NT2/D1 (cell line): ENCODE results near the gene CPLX1.
A peak's percentile ranks its signal among the peaks of the same experiment; 100 is the strongest.

ENCODE experiments used
- DNase-seq: peaks from one replicate; pipeline ENCODE4 v3.0.0-alpha.2; 2011; ENCODE audit warnings: low read depth, low spot score
- H3K27me3 ChIP-seq: 2 replicates; pipeline ENCODE4 v1.6.0; 2011; ENCODE audit warnings: mild to moderate bottlenecking; ENCODE audit not compliant: insufficient read length, insufficient read depth
- H3K36me3 ChIP-seq: 2 replicates; pipeline ENCODE4 v1.6.1; 2011; ENCODE audit warnings: mild to moderate bottlenecking, low read length, mixed read lengths; ENCODE audit not compliant: insufficient read depth, insufficient read length
- H3K4me1 ChIP-seq: 2 replicates; pipeline ENCODE4 v1.5.1; 2011; ENCODE audit not compliant: insufficient read depth, insufficient read length
- H3K4me3 ChIP-seq: 2 replicates; pipeline ENCODE4 v1.5.1; 2011; ENCODE audit warnings: low read depth; ENCODE audit not compliant: insufficient read length
- H3K9ac ChIP-seq: 2 replicates; pipeline ENCODE4 v1.6.0; 2011; ENCODE audit warnings: low read depth; ENCODE audit not compliant: insufficient read length
- H3K9me3 ChIP-seq: 2 replicates; pipeline ENCODE4 v1.5.1; 2011; ENCODE audit warnings: mild to moderate bottlenecking, low read length; ENCODE audit not compliant: insufficient read depth
- SUZ12 ChIP-seq: IDR thresholded peaks from 2 replicates; pipeline ENCODE4 v1.6.1; 2011; ENCODE audit not compliant: insufficient read length, insufficient read depth; ENCODE audit errors: extremely low read depth
- YY1 ChIP-seq: IDR thresholded peaks from 2 replicates; pipeline ENCODE4 v1.6.1; 2011; ENCODE audit not compliant: insufficient read length, insufficient read depth
- ZNF274 ChIP-seq: IDR thresholded peaks from 2 replicates; pipeline ENCODE4 v1.6.1; 2011; ENCODE audit warnings: mild to moderate bottlenecking, low read depth, low read length

Gene CPLX1

GRCh38 chr4:868421-868820 lies 42.5 kb upstream of the CPLX1 start:
- H3K36me3 ChIP-seq: peaks cover 100% of the 10 kb centered on the region
- H3K4me1 ChIP-seq: no peaks in the 10 kb centered on the region
- no peak overlapping the region for H3K4me3 ChIP-seq
- H3K9me3 ChIP-seq: no peaks in the 10 kb centered on the region
- H3K9ac ChIP-seq: no peak overlapping the region
- no peak for DNase-seq
- TF ChIP-seq YY1 (no peak), ZNF274 (no peak), SUZ12 (no peak)
- no peaks in the 10 kb centered on the region for H3K27me3 ChIP-seq

DNA sequence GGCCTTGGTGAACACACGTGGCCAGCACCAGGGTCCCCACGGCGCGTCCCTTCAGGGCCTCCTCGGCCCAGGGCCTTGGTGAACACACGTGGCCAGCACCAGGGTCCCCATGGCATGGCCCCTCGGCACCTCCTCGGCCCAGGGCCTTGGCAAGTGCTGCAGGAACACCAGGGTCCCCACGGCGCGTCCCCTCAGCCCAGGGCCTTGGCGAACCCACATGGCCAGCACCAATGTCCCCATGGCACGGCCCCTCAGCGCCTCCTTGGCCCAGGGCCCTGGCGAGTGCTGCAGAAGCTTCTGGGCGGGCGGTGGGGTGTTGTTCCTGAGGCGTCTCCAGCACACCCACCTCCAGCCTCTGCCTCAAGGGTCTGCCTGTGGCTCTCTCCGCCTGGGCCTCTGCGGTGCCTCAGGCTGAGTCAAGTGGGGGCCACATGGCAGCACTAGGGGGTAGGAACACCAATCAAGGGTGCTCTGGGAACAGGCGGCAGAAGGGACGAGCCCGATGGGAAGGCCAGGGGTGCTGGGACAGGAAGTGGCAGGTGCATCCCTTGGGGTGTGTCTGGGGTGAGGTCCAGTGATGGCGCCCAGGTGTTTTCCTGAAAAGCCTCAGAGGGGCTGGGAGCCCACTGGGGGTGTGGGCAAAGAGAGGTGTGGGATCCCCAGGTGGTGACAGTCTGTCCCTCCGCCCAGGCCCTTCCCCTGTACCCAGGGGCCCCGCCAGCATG lies 41.8 kb upstream of the CPLX1 start:
- DNase-seq: no peak
- no peak for TF ChIP-seq YY1
- TF ChIP-seq ZNF274: no peak
- no peak for TF ChIP-seq SUZ12
- no peaks in the 10 kb centered on the region for H3K4me1 ChIP-seq
- H3K9me3 ChIP-seq: no peaks in the 10 kb centered on the region
- no peak overlapping the region for H3K9ac ChIP-seq
- no peak overlapping the region for H3K4me3 ChIP-seq
- peaks cover 100% of the 10 kb centered on the region for H3K36me3 ChIP-seq
- no peaks in the 10 kb centered on the region for H3K27me3 ChIP-seq

GRCh38 chr4:866761-867390 lies 40.9 kb upstream of the CPLX1 start:
- no peaks in the 10 kb centered on the region for H3K9me3 ChIP-seq
- DNase-seq: no peak
- H3K4me1 ChIP-seq: no peaks in the 10 kb centered on the region
- peak overlapping the region; percentile 57 for H3K9ac ChIP-seq
- peaks cover 98% of the 10 kb centered on the region for H3K36me3 ChIP-seq
- H3K27me3 ChIP-seq: no peaks in the 10 kb centered on the region
- no peak for TF ChIP-seq YY1
- no peak for TF ChIP-seq ZNF274
- no peak for TF ChIP-seq SUZ12
- no peak overlapping the region for H3K4me3 ChIP-seq

DNA sequence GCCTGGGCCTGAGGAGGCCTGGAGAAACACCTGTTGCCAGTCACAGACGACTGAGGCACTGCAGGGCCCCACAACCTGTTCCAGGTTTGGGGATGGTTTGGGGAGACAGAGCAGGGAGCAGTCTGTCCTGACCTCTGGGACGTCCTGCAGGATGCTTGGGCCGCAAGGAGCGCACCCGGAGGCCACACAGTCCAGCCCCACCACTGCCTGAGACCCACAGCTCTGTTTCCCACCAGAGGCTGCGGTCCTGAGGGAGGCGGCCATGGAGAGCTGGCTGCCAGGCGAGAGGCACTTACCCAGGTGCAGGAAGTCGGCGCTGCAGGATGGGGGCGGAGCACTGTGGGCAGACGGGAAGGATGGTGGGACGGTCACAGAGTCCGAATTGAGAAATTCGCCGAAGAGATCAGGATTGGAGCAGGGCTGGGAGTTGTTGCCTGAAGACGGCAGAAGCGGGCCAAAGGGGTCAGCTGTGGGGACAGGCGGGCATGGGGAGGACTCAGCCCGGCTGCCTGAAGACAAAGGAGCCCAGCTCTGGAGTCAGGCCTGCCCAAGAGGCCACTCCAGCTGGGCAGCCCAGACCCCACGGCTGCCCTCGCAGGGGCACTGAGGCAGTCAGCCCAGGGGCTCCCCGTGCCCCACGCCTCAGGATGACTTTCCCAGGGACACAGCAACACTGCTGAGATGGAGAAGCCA lies 40.3 kb upstream of the CPLX1 start:
- H3K9me3 ChIP-seq: no peaks in the 10 kb centered on the region
- TF ChIP-seq YY1 (no peak), ZNF274 (no peak), SUZ12 (no peak)
- no peak for DNase-seq
- H3K27me3 ChIP-seq: no peaks in the 10 kb centered on the region
- H3K4me3 ChIP-seq: no peak overlapping the region
- H3K36me3 ChIP-seq: peaks cover 98% of the 10 kb centered on the region
- H3K4me1 ChIP-seq: no peaks in the 10 kb centered on the region
- H3K9ac ChIP-seq: no peak overlapping the region

- TF ChIP-seq SUZ12 (no peak), YY1 (no peak), ZNF274 (no peak)
- Histone ChIP-seq H3K9ac (no peak overlapping the region), H3K4me3 (no peak overlapping the region), H3K27me3 (no peaks in the 10 kb centered on the region), H3K36me3 (peaks cover 98% of the 10 kb centered on the region), H3K9me3 (no peaks in the 10 kb centered on the region), H3K4me1 (no peaks in the 10 kb centered on the region)
- no peak for DNase-seq
These were observed 39.6 kb upstream of the CPLX1 start for GRCh38 chr4:865572-865971.

DNA sequence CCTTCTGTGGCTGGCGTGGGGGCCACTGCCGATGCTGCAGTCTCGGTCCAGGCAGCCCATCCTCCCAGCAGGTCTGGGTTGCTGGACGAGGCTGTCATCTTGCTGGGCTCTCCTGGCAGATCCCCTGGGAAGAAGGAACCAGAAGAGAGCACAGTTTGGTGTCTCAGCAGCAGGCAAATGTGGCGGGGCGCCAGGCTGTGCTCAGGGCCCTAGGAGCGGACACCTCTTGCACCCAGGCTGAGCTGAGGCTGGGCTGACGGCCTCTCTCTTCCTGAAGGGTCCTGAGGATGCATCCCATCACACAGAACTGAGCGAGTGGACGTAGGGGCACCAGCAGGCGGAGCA lies 39.2 kb upstream of the CPLX1 start:
- no peak overlapping the region for H3K4me3 ChIP-seq
- H3K9ac ChIP-seq: no peak overlapping the region
- peaks cover 96% of the 10 kb centered on the region for H3K36me3 ChIP-seq
- TF ChIP-seq YY1 (no peak), SUZ12 (no peak), ZNF274 (no peak)
- H3K9me3 ChIP-seq: no peaks in the 10 kb centered on the region
- H3K4me1 ChIP-seq: no peaks in the 10 kb centered on the region
- no peak for DNase-seq
- no peaks in the 10 kb centered on the region for H3K27me3 ChIP-seq

DNA sequence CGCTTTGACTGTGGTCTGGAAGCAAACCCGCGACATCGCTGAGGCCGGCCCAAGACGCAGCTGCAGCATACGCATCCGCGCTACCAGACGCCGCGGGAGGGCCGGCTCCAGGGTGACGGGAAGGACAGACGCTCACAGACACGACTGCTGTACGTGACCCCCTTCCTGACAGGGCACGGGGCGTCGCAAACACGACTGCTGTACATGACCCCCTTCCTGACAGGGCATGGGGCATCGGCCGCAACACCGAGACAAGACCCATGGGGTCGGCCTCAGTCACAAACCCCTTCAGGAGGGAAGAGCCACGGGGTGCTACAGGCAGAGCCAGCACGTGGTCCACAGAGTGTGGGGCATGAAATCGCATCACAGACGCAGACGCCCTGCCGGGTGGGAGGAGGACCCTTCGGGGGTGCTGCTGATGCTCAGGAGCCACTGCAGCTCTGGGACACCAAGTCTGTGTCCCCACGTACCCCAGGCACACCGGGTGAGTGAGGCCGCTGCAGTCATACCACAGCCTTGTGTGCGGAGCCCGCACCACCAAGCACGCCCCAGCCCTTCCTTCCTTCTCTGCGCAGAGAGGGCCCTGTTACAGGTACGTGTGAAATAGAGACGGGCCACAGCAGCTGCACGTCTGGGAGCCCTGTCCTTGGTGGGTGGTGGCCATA lies 38.7 kb upstream of the CPLX1 start:
- Histone ChIP-seq H3K27me3 (no peaks in the 10 kb centered on the region), H3K9me3 (no peaks in the 10 kb centered on the region), H3K4me3 (no peak overlapping the region), H3K4me1 (no peaks in the 10 kb centered on the region), H3K9ac (no peak overlapping the region), H3K36me3 (peaks cover 96% of the 10 kb centered on the region)
- TF ChIP-seq ZNF274 (no peak), SUZ12 (no peak), YY1 (no peak)
- no peak for DNase-seq
